ENCODE results near the gene OR4K2.

OR4K2 gene

DNA sequence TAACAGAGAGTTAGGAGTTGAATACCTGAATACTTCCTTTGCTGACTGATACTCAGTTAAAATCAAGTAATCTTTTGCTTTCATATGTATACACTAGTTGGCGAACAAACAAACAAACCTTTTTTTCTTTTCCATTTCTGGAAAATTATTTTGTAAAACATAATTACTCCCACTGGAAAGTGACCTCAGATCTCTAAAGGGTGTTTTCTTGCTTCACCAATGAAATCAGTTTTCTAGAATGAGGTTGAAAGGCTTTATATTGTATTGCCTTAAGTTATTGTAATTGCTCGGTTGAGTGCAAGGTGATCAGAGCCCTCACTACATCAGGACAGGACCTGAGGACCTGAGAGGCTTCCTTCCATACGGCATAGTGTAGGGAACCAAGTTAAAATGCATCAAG is 55.7 kb downstream of the OR4K2 start, which contains the start of gene OR4K1:
Gene OR4K1, plus strand, starts transcription at position 301 of the 400 bp plus-strand sequence. CDS start 4,750 bp downstream, outside the sequence.
- intact Hi-C loops (cut with DNase I; ENCODE audit: low total_unique reads): no loop called here
- H3K9me3 ChIP-seq: no peaks in the 10 kb centered on the region
- no peak within 1 kb of the TSS for H3K27ac ChIP-seq
- TF ChIP-seq, protein P1, sequence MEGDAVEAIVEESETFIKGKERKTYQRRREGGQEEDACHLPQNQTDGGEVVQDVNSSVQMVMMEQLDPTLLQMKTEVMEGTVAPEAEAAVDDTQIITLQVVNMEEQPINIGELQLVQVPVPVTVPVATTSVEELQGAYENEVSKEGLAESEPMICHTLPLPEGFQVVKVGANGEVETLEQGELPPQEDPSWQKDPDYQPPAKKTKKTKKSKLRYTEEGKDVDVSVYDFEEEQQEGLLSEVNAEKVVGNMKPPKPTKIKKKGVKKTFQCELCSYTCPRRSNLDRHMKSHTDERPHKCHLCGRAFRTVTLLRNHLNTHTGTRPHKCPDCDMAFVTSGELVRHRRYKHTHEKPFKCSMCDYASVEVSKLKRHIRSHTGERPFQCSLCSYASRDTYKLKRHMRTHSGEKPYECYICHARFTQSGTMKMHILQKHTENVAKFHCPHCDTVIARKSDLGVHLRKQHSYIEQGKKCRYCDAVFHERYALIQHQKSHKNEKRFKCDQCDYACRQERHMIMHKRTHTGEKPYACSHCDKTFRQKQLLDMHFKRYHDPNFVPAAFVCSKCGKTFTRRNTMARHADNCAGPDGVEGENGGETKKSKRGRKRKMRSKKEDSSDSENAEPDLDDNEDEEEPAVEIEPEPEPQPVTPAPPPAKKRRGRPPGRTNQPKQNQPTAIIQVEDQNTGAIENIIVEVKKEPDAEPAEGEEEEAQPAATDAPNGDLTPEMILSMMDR (IDR thresholded peaks at IDR 0.05): no peak
- H3K27me3 ChIP-seq: no peaks in the 10 kb centered on the region
- no peak within 1 kb of the TSS for H3K4me3 ChIP-seq
- H3K4me1 ChIP-seq: no peaks in the 10 kb centered on the region
- no peaks in the 10 kb centered on the region for H3K36me3 ChIP-seq
- DNase-seq: no peak

All from tibial artery (tissue), 4 donors.